Hypothalamus (tissue), 51 donors: ENCODE results near the gene KCNQ2.

ENCODE experiments used
- DNase-seq, 51 donors: peaks; one replicate each; lab custom pipeline; 2025; lab: John Stamatoyannopoulos, UW

Gene KCNQ2

DNA sequence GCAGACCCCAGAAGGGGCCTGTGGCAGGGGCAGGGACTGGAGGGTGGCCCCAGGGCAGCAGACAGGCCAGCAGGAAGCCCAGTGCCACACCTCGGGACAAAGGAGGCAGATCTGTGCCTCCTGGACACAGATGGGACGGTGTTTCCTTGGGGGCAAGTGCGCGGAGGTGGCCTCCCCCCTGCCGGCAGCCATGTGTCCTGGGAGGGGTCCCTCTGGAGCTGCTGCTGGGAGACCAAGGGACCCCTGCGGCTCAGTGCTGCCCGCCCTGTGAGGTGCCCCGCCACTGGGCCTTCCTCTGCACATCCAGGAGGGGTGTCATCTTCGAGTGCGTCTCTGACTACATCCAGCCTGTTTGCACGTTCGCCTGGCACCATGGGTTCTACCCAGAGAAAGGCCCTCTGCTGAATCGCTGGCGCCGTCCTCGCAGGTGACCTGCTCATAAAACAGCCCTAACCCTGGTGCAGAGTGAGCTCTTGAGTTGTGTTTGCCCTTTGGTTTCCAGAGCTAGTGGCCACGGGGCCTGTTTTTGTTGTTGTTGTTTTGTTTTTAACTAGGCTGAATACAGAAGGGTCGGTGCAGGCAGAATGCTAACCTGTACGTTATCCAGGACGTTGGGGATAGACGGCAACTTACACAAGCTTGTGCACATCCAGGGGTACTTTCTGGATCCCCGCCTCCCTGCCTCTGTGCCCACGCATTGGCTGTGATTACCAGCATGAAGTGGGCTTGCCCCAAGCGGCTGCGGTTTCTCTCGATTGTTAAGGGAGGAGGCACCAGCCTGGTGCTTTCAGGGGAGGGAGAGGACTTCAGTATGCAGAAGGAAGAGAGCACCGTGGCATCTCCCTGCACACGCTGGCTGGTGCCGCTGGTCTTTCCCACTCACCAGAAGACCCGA is 1.3 kb upstream of the KCNQ2 start:
- DNase-seq = no peak

DNA sequence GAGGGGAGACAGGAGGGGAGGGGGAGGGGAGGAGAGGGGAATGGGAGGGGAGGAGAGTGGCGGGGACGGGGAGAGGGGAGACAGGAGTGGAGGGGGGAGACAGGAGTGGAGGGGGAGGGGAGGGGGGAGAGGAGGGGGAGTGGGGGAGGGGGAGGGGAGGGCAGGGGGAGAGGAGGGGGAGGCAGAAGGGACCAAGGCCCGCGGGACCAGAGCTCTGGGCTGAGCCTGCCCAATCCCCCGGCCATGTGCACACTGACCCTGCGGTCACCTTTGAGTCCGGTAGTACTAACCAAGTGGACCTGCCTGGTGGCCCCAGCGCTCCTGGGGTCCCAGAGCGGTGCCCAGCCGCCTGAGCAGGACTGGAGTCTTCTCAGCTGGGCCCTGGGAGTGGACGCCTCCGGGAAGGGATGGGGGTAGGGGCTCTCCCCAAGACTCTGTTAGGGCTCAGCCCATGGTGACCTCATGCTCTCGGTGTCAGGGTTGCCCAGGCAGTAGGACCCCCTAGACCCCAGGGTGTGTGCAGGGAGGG is 471 bp upstream of the KCNQ2 start:
- no peak for DNase-seq

DNA sequence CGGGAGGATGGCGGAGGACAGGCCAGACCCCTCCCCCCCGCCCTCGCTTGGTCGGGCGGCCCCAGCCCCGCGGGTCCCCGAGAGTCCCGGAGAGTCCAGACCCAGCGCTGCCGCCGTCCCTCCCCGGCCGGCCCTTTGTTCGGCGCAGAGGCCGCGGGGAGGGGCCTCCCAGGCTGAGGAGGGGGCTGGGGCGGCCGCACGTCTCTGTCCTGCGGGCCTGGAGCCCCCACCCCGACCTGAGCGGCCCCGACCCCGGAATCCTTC is 806 bp downstream of the KCNQ2 start:
- no peak for DNase-seq

DNA sequence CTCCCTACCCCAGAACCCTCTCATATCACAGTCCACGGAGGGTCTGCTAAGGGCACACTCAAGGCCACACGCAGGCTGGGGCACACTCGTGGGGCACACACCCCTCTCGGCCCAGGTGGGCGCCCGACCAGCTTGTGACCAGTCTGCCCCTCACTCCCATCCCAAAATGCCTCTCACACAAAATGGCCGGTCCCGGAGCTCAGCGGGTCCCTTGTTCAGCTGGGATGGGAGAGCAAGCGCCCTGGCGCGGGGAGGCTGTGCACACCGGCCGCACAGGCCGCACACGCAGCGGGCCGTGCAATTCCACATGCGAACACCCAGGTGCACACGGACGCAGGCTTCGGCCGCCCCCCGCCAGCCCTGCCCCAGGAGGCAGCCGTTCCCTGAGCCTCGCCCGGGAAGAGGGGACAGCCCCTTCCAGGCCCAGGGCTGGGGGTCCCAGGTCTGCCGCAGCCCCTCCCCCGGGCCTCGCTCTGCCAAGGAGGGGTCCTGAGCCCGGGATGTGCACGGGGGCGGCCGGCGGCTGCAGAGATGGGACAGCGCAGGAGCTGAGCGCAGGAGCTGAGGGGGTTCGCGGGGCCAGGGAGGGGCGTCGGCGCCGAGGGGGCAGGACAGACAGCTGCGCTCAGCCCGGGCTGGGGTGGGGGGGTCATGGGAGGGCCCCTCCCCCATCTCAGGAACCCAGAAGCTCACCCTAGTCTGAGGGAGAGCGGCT is 1.3 kb downstream of the KCNQ2 start:
- peak in 2 of 51 donors; percentile 28 to 30 for DNase-seq

DNA sequence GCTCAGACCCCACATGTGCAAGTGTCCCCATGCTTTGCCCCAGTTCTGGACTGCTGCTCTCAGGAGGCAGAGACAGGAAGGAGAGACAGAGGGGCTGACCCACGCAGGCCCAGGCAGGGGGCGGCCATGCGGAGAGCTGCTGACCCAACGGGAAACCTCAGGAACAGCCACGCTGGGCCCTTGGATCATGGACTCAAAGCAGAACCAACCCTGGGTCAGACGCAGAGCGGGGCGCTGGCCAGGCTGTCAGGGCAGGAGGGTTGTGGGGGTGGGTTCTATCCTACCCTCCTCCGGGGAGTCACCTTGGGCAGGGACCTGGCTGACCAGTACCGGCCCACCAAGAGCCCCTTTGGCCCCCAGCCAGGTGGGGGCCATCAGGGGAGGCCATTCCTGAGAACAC is 2.0 kb downstream of the KCNQ2 start:
- no peak for DNase-seq

DNA sequence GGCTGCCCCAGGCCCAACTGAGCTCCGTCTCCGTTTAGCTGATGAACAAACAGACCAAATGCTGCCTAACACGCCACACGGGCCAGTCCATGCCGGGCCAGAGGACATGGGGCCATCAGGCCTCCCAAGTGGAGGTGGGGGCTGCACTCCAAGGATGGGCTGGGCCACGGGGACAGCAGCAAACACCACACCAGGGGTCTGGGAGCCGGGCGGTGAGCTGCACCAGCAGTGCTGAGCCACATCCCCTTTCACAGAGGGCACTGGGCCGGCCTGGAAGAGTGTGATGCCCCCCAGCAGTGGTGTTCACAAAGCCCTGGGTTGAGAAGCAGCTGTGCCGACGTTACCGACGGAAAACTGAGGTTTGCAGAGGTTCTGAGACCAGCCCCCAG is 2.7 kb downstream of the KCNQ2 start:
- DNase-seq = no peak

DNA sequence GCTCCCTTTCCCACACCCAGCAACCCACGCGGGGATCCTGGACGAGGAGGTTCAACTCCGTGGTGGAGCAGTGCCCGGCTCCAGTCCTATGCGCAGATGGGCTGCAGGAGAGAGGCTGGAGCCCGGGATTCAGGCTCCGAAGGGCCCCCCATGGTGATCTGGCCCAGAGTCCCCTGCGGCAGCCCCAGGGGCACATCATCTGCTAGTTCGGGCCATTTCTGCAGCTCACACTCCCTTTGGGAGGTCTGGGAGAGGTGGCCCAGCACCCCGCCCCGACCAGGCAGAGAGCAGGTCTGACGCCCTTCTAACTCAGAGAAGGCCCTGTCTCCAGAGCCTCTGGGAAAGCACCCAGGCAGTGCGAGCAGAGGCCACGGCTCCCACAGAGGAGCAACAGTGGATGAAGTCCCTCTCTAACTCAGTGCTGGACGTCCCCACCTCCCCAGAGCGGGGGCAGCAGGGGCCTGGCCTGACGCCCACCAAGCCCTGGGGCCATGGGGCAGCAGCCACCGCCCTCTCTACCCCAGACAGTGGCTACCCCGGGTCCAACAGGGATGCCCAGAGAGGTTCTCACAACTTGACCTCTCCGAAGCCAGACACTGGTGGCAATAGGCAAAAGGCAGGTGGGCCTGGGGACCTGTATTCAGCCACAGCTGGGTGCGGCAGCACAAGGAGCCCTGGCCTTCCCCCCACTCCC is 3.3 kb downstream of the KCNQ2 start:
- DNase-seq = no peak

DNA sequence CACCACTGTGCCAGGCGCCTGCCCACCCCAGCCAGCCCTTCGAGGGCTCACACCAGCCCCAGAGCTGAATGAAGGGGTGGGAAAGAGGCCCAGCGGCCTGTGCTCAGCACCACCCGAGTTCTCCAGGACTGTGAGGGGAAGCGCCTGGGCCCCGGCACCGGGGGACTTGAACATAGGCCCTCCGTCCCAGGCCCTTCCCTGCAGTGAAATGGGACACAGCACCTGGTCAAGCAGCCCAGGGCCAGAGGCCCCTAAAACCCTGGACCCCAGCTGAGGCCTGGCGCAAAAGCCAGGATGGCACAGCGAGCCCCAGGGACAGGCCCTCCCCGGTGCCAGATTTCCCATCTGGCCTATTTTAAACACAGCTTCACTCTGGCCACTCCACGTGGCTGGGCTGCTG is 4.0 kb downstream of the KCNQ2 start:
- DNase-seq = no peak

DNA sequence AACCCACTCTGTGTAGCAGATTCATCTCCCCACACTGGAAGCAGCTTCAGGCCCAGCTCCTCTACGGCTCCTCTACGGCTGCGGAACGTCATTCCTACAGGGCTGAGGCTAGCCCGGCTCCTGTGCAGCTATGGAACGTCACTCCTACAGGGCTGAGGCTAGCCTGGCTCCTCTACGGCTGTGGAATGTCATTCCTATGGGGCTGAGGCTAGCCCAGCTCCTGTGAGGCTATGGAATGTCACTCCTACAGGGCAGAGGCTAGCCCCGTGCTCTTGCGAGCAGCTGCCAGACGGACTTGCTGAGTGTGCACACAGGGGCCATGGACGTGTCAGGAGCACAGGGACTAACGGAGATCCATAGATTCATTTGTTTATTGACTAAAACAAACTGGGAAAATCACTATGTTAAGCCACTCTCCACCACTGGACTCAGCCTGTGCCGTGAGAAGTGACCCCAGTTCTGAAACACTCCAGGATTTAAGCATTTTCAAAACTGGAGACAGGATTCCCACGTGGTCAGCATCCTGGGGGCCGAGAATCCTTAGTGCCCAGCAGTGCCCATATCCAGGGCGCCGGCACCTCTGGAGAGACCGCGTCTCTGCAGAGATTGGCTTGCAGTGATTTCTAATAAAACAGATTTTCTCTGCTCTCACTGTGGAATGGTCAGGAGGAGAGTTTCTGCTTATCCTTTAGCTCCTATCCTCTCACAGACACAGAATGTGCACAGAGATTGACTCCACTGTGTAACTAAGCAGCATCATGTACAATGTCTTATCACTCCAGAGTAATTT is 5.0 kb downstream of the KCNQ2 start:
- DNase-seq = no peak

DNA sequence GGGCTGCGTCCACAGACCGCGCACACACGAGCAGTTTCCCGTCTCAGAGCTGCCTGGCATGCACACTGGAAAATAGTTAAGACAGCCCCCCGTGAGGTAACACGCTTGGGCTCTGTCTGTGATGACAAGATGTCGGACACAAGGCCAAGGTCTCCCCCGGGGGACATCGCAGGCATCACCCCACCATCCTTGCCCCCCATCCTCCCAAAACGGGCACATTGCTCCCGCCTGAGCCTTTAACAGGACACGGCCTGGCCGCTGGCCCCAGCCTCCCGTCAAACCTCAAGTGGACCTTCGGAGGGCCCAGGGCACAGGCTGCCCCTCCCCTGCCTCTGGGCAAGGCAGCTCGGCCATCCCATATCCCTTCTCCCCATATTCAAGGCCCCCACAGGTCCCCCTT is 5.6 kb downstream of the KCNQ2 start:
- no peak for DNase-seq

DNA sequence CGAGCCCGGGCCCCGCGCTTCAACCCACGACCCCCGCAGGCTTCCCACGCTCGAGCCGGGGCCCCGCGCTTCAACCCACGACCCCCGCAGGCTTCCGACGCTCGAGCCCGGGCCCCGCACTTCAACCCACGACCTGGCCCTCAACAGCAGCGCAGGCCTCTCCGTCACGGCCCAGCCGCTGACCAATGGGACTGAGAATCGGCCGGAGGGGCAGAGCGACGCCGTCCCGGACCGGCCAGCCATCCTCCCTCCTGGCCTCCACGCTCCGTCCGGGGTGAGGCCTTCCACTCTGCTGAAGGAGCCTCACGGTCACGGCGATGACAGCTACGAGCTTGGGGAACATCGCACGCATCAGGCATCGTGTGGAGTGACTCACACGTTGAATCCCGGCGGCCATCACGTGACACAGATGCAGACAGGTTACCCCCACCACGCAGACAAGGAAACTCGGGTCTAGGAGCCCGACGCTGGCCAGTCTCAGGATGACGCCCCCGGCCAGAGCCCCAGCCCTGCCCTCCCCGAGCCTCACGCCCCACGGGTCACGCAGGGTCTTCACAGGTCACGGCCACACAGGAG is 6.1 kb downstream of the KCNQ2 start:
- no peak for DNase-seq

DNA sequence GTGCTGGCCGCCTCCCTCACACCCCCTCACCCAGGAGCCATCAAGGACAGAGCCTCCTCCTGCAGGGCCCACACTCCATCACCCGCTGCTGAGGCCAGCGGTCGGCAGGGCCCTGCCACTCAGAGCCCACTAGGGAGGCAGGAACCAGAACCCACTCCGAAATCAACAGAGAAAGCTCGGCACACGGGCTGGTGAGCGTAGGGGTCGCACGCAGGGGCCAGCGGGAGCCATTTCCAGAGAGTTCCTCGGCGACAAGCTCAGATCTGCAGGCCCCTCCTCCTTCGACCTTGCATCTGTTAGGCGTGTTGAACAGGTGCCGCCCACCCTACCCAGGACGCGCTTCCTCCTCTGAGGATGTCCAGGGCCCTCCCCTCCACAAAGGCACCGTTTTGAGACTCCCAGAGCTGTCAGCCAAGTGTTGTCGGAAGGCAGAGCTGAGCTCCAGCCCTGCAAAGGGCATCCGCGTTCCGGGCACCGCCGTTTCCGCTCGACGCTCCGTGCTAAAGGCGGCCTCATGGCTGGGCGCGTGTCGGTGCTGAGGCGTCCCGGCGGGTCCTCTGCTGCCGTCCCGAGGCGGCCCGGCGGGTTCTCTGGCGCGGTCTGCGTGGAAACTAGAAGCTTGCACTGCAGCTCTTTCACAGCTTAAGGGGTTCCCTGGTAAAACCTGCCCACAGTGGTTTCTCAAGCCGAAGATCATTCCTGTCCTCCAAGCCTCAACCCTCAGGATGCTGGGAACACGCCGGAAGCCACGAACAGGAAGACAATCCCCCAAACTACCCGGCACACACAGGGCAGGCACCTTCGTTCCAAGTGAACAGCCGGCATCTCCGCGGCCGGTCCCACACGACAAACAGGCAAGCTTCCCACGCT is 6.8 kb downstream of the KCNQ2 start:
- DNase-seq = no peak

DNA sequence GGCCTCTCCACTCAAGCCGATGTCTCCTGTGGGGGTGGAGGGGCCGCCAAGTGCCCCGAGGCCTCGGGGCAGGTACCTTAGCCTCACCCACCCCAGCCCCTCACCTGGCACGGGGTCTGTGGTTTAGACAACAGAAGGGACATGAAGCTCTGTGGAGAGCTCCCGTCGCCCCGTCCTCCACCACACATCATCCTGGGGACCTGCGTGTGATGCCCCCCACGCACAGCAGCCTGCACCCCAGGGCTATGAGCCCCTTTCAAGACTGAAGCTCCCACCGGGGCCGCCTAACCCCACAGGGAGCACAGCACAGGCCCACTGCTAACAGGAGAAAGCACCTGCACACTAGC is 8.2 kb downstream of the KCNQ2 start:
- DNase-seq = no peak

DNA sequence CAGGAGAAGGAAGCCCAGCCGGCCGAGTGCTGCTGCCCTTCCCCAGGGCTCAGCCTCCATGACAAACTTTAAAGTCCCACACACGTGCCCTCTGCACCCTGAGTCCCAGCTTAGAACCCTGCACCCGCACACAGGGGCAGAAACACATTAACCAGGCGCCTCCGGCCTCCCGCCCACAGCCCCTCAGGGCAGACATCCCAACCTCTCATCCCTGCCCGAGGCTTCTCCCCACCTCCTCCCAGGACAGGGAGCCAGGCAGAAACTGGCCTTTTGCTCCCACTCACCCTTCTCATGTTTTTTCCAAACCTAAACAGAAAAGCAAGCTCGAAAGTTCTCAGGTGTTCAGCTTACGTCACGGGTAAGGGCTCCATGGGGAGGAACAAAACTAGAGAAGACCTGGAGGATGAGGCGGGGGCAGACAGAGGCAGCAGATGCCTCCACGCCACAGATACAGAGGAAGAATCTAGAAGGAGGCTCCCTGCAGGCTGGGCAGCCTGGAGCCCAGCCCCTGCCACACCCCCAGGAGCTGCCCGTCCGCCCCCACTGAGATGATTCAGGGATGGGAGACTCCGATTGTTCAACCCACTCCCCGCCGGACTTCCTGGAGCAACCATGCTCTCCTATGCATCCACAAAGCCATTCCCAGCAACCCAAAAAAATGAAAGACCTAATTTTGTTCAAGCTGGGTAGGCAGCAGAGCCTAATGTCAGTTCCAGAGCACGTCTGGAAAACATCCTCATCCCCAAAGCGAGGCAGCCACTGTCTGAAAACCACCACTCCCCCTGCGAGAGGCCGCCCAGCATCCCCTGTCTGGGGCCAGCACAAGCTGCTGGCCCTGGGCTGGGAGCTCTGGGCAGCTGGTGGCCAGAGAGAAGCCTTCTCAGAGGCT is 8.8 kb downstream of the KCNQ2 start:
- peak in 1 of 51 donors; percentile 49 for DNase-seq

DNA sequence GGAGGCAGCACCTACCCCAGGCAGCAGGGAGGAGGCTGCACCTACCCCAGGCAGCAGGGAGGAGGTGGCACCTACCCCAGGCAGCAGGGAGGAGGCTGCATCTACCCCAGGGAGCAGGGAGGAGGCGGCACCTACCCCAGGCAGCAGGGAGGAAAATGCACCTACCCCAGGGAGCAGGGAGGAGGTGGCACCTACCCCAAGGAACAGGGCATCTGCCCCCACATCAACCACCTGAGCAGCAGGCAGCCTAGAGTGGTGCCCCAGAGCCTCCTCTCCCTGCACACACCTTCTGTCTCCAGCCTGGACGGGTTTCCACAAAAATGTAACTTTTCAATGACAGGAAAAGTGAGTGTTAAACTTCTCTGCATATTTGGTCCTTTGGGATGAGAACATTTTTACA is 10.2 kb downstream of the KCNQ2 start:
- DNase-seq = no peak

DNA sequence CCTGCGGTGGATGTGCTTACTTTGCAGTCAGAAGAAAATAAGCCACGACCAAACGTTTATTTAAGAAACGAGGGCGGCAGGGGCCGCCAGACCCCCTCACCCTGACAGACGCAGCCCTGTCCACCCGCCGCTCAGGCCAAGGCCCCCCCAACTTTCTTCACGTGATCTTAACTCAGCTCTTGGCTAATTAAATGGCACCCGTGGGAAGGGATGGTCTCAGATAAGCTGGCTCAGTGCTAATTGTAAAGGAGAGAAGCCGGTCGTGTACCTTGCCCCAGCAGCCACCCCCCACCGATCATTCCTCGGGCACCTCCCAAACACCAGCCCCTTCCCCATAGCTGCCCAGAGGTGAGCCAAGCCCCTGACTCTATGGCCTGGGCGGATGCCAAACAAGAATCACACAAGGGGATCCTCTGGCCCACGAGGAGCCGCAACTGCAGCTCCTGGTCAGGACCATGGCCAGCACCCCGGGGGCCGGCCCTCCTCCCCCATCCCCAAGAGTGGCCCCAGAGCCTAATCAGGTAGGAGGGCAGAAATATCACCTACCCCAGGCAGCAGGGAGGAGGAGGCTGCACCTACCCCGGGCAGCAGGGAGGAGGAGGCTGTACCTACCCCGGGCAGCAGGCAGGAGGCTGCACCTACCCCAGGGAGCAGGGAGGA is 11.2 kb downstream of the KCNQ2 start:
- DNase-seq = no peak

DNA sequence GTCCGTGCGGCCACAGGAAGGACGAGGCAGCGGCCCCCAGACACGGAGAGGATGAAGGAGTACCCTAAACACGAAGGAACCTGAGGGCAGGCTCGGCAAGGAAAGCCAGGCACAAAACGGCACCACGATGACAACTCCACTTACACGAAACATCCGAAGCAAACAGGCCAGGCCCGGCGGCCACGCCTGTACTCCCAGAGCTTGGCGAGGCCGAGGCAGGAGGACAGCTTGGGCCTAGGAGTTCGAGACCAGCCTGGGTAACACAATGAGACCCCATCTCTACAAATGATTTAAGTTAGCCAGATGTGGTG is 13.4 kb downstream of the KCNQ2 start:
- DNase-seq = no peak
